ENCODE data around the gene FLRT2. TPM values are rescaled to one million over a fixed set of nuclear protein-coding genes. Genes with fewer than 3 reads are reported as not detected.

The FLRT2 gene
- total and polyA plus RNA-seq, 9 of the 15 experiments (the other 6 are each of a cell fraction or from before 2014, with no cell fraction given): 0.02 TPM; not detected in 8

DNA sequence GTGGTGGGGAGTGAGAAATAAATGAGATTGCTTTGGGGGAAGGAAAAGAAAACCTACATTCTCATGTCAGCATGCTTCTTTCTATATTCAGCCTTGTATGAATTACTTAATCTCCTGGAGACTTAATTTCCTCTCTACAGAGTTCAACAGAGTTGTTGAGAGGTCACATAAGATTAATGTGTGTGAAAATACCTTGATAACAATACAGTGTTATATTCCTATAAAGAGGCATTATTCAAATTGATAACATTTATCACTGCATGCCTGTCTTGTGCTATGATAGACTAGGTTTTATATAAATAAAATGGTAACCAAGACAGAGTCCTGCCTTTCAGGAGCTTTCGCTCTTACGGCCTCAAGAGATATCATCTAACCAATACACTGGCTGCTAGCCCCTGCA is 9.6 kb downstream of the FLRT2 start (continued):
- TF ChIP-seq CLOCK (CRISPR knock-in tag; IDR thresholded peaks at IDR 0.05; ENCODE audit: borderline replicate concordance): no peak
- TF ChIP-seq, protein P1, sequence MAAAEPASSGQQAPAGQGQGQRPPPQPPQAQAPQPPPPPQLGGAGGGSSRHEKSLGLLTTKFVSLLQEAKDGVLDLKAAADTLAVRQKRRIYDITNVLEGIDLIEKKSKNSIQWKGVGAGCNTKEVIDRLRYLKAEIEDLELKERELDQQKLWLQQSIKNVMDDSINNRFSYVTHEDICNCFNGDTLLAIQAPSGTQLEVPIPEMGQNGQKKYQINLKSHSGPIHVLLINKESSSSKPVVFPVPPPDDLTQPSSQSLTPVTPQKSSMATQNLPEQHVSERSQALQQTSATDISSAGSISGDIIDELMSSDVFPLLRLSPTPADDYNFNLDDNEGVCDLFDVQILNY (CRISPR knock-in tag; IDR thresholded peaks at IDR 0.05): no peak

DNA sequence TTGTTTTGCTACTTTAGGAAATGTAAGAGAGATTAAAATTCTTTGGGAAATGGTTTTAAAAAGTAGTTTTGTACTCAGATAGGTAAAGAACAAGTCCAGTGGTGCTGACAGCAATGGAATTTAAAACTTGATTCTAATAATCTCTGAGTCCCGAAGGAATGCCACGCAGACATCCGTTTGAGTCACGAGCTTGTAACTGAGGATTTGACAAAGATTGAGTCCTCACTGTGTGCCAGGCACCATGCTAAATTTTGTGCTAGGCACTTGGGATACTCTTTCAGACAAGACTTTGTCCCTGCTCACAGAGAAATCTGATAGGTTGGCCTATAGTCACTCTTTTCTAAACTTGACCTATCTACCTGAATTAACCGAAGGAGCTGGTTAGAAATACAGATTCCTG is 12.7 kb downstream of the FLRT2 start:
- in situ Hi-C loops (cut with MboI) (no loop called here), intact Hi-C loops (cut with micrococcal nuclease) (no loop called here)
- Histone ChIP-seq H3K9me1 (ENCODE audit: control insufficient read depth, insufficient read depth, low read length) (no peaks in the 10 kb centered on the region), H3K27me3 (ENCODE audit: control insufficient read depth in 2 of 2, insufficient read depth in 2 of 2, low read length in 2 of 2) (no peaks in the 10 kb centered on the region), H3K9ac (ENCODE audit: insufficient read depth in 1 of 2, low read depth in 2 of 2, low read length in 2 of 2) (no peak overlapping the region), H2AFZ (ENCODE audit: low read depth, low read length) (no peak overlapping the region), H4K20me1 (replicated peaks; ENCODE audit: control insufficient read depth, insufficient read depth, low read length) (no peaks in the 10 kb centered on the region), H3K4me2 (ENCODE audit: insufficient read depth, low read length) (no peak overlapping the region), H3K4me1 (replicated peaks in 1 of 2; ENCODE audit: control insufficient read depth in 2 of 2, insufficient read depth in 2 of 2, low read length in 2 of 2) (no peaks in the 10 kb centered on the region), H3K27ac (ENCODE audit: extremely low read depth, low read depth, low read length) (no peak overlapping the region), H3K79me2 (ENCODE audit: control insufficient read depth, insufficient read depth, low read length) (no peaks in the 10 kb centered on the region), H3K9me3 (replicated peaks; ENCODE audit: control insufficient read depth, insufficient read depth, low read depth, low read length) (no peaks in the 10 kb centered on the region), H3K4me3 (no peak overlapping the region), H3K36me3 (ENCODE audit: control insufficient read depth, insufficient read depth, low read length) (no peaks in the 10 kb centered on the region)
- no peak for ATAC-seq
- no peak for DNase-seq (ENCODE audit: extremely low read depth in 1 of 4, low spot score in 3 of 4)
- FAIRE-seq: no peak
- CTCF ChIA-PET (ENCODE audit: low intra/inter-chr PET ratio): no interaction called here
- 2% methylated on average over 5 of the region's 5 CpGs for WGBS (ENCODE audit: insufficient coverage, low coverage, missing lambda C conversion rate)
- POLR2A ChIA-PET: no interaction called here
- no TSS peak for BruUV-seq (replicated peaks)
- TF ChIP-seq ZBTB17 (CRISPR knock-in tag; IDR thresholded peaks at IDR 0.05) (no peak), ZNF766 (CRISPR knock-in tag; conservative IDR thresholded peaks at IDR 0.05) (no peak), ZFPM2 (CRISPR knock-in tag; IDR thresholded peaks at IDR 0.05) (no peak), HEY1 (CRISPR knock-in tag; IDR thresholded peaks at IDR 0.05; ENCODE audit: borderline replicate concordance) (no peak), TBL1XR1 (IDR thresholded peaks at IDR 0.05; ENCODE audit: low read length in 2 of 2) (no peak), KLF16 (IDR thresholded peaks at IDR 0.05) (no peak), CBFA2T3 (IDR thresholded peaks at IDR 0.05) (no peak), MTA1 (IDR thresholded peaks at IDR 0.05; ENCODE audit: borderline replicate concordance) (no peak), ZNF124 (CRISPR knock-in tag; IDR thresholded peaks at IDR 0.05) (no peak), NONO (IDR thresholded peaks at IDR 0.05; ENCODE audit: low read depth in 2 of 2, low read length in 1 of 2) (no peak), GMEB1 (CRISPR knock-in tag; IDR thresholded peaks at IDR 0.05) (no peak), MEIS2 (IDR thresholded peaks at IDR 0.05; ENCODE audit: partially characterized antibody) (no peak), ZNF253 (CRISPR knock-in tag; conservative IDR thresholded peaks at IDR 0.05) (no peak), TAF1 (IDR thresholded peaks at IDR 0.05; ENCODE audit: control insufficient read depth, extremely low read depth, insufficient read depth, low read length, severe bottlenecking) (no peak), SIN3A (IDR thresholded peaks at IDR 0.05; ENCODE audit: borderline replicate concordance in 2 of 2, control insufficient read depth in 1 of 2, low read depth in 2 of 2, low read length in 2 of 2) (no peak), MTF1 (CRISPR knock-in tag; IDR thresholded peaks at IDR 0.05; ENCODE audit: borderline replicate concordance) (no peak)

Data from K562 (cell line).